CD4-positive, alpha-beta T cell (primary cell): ENCODE data around the gene PRKCH. TPM values are rescaled to one million over a fixed set of nuclear protein-coding genes. Genes with fewer than 3 reads are reported as not detected.

ENCODE experiments used
- ATAC-seq: fragments of 200-7000 bp; cut with Tn5 transposase; one replicate; pipeline ENCODE4 v1.10.0; 2022; ENCODE audit warnings: mild to moderate bottlenecking; ENCODE audit not compliant: poor library complexity
- CTCF ChIA-PET: fragments of 350-600 bp; sonication (Branson Sonifier 250); formaldehyde crosslinking; loops from one replicate; lab custom pipeline; 2021; ENCODE audit warnings: antibody characterized with exemption, inconsistent platforms; lab: Charles Lee
- POLR2A ChIA-PET: fragments of 350-600 bp; sonication (Branson Sonifier 250); formaldehyde crosslinking; loops from one replicate; lab custom pipeline; 2021; ENCODE audit warnings: antibody characterized with exemption, inconsistent platforms; lab: Charles Lee
- DNase-seq, 14 experiments: peaks; one replicate each; pipeline ENCODE4 v3.0.0-alpha.2; 2013 to 2020; ENCODE audit warnings: mixed read lengths in 2 of 14
- H3K27ac ChIP-seq, 2 donors: one replicate each; pipeline versions ENCODE4 v1.5.1 to v1.7.0; 2013; ENCODE audit warnings: low read length in 2 of 2, low read depth in 1 of 2, mild to moderate bottlenecking in 1 of 2
- H3K27me3 ChIP-seq, 2 experiments: 1 replicate in 1 of 2; 2 replicates in 1 of 2; pipeline versions ENCODE4 v1.6.1 to v1.7.0; 2013; ENCODE audit warnings: low read length in 2 of 2, control low read depth in 1 of 2, mild to moderate bottlenecking in 1 of 2, moderate library complexity in 1 of 2; ENCODE audit not compliant: insufficient read depth in 2 of 2, control insufficient read depth in 1 of 2
- H3K36me3 ChIP-seq: one replicate; pipeline ENCODE4 v1.6.1; 2013; ENCODE audit warnings: low read length, control low read depth; ENCODE audit not compliant: insufficient read depth
- H3K4me1 ChIP-seq: one replicate; pipeline ENCODE4 v1.6.1; 2013; ENCODE audit warnings: low read length, control low read depth; ENCODE audit not compliant: insufficient read depth
- H3K4me3 ChIP-seq: one replicate; pipeline ENCODE4 v1.5.1; 2013; ENCODE audit warnings: mild to moderate bottlenecking, low read length, moderate library complexity
- H3K9me3 ChIP-seq, 2 experiments: 1 replicate in 1 of 2; 2 replicates in 1 of 2; pipeline versions ENCODE4 v1.6.1 to v1.7.0; 2013; ENCODE audit warnings: low read length in 2 of 2, mild to moderate bottlenecking in 2 of 2, control low read depth in 1 of 2, moderate library complexity in 1 of 2; ENCODE audit not compliant: control insufficient read depth in 1 of 2, insufficient read depth in 1 of 2
- H3K27ac Mint-ChIP-seq: one replicate; pipeline ENCODE4 v1.8.0; 2020; ENCODE audit warnings: mixed read lengths
- H3K27me3 Mint-ChIP-seq: one replicate; pipeline ENCODE4 v1.8.0; 2021; ENCODE audit warnings: mixed read lengths
- H3K36me3 Mint-ChIP-seq: one replicate; pipeline ENCODE4 v1.8.0; 2021; ENCODE audit warnings: low read depth, mixed read lengths
- H3K4me1 Mint-ChIP-seq: one replicate; pipeline ENCODE4 v1.8.0; 2021; ENCODE audit warnings: low read depth, mixed read lengths
- H3K4me3 Mint-ChIP-seq: one replicate; pipeline ENCODE4 v1.8.0; 2020; ENCODE audit warnings: mild to moderate bottlenecking, mixed read lengths
- H3K9me3 Mint-ChIP-seq: one replicate; pipeline ENCODE4 v1.8.0; 2020; ENCODE audit warnings: mixed read lengths
- CTCF ChIP-seq: fragments of 200-600 bp; IDR thresholded peaks from one replicate; pipeline ENCODE4 v1.8.0; 2022; ENCODE audit warnings: antibody characterized with exemption, mild to moderate bottlenecking
- intact Hi-C, 2 experiments: fragments of 100-400 bp; cut with DNase I in 1 of 2; cut with micrococcal nuclease in 1 of 2; formaldehyde crosslinking; loops; one replicate each; pipeline versions ENCODE4 v1.15.1 to v1.9.0; 2023 to 2025; cut with DNase I, micrococcal nuclease
- total RNA-seq, 174 experiments: library from RNA in 2 of 174; stranded (reverse) in 2 of 174; gene quantifications; one replicate each; pipeline ENCODE4 v1.2.3 and lab custom pipeline; 2021 to 2026

PRKCH gene
- total RNA-seq, 2 experiments from 2014 or later, result 378 to 385 TPM

GRCh38 chr14:61355892-61356325 lies 34.5 kb downstream of the PRKCH start:
- Mint-ChIP-seq H3K4me1 (peaks cover 98% of the 10 kb centered on the region), H3K36me3 (peaks cover 75% of the 10 kb centered on the region), H3K9me3 (no peaks in the 10 kb centered on the region), H3K27me3 (no peaks in the 10 kb centered on the region), H3K27ac (peak overlapping the region; percentile 99), H3K4me3 (peak overlapping the region; percentile 81)
- TF ChIP-seq CTCF, result no peak
- Histone ChIP-seq H3K4me3 (no peak overlapping the region), H3K36me3 (peaks cover 36% of the 10 kb centered on the region), H3K4me1 (peaks cover 71% of the 10 kb centered on the region), H3K27ac (peak overlapping the region in 1 of 2 donors; percentile 7), H3K27me3 (no peaks in the 10 kb centered on the region), H3K9me3 (no peaks in the 10 kb centered on the region)
- peak in 8 of 14 experiments; percentile 39 to 67 (median 52) for DNase-seq
- peak; percentile 80 for ATAC-seq
- intact Hi-C loops, result loop anchor here in 1 of 2 experiments (5.0 kb wide), 1 partner anchor 34 kb away; the partner anchor contains the start of gene PRKCH
- ChIA-PET POLR2A (interaction anchor here (1.7 to 2.6 kb wide), 2 partner anchors 8 to 18 kb away, joined by 4 to 14 read pairs; no protein-coding TSS in a partner anchor), CTCF (no interaction called here)

- ChIA-PET CTCF (interaction anchor here (1.0 to 1.4 kb wide), 3 partner anchors 13 to 43 kb away, joined by 3 to 5 read pairs (median 5); no protein-coding TSS in a partner anchor), POLR2A (interaction anchor here (0.6 to 2.6 kb wide), 8 partner anchors 9 to 77 kb away, joined by 3 to 14 read pairs (median 4); no protein-coding TSS in a partner anchor)
- DNase-seq (no peak), ATAC-seq (no peak)
- H3K4me3 Mint-ChIP-seq, result peak overlapping the region; percentile 52
- no peaks in the 10 kb centered on the region for H3K27me3 ChIP-seq
- no peak overlapping the region for H3K4me3 ChIP-seq
- H3K9me3 Mint-ChIP-seq, result no peaks in the 10 kb centered on the region
- peaks cover 71% of the 10 kb centered on the region for H3K36me3 Mint-ChIP-seq
- H3K27me3 Mint-ChIP-seq, result no peaks in the 10 kb centered on the region
- H3K36me3 ChIP-seq, result peaks cover 36% of the 10 kb centered on the region
- no peak overlapping the region for H3K27ac ChIP-seq
- peaks cover 65% of the 10 kb centered on the region for H3K4me1 ChIP-seq
- H3K9me3 ChIP-seq, result no peaks in the 10 kb centered on the region
- peaks cover 92% of the 10 kb centered on the region for H3K4me1 Mint-ChIP-seq
- no peak for TF ChIP-seq CTCF
- intact Hi-C loops, result loop anchor here in 1 of 2 experiments (5.0 kb wide), 1 partner anchor 35 kb away; the partner anchor contains the start of gene PRKCH
- H3K27ac Mint-ChIP-seq, result peak overlapping the region; percentile 99
Measured at GRCh38 chr14:61357123-61357522, 35.7 kb downstream of the PRKCH start.

DNA sequence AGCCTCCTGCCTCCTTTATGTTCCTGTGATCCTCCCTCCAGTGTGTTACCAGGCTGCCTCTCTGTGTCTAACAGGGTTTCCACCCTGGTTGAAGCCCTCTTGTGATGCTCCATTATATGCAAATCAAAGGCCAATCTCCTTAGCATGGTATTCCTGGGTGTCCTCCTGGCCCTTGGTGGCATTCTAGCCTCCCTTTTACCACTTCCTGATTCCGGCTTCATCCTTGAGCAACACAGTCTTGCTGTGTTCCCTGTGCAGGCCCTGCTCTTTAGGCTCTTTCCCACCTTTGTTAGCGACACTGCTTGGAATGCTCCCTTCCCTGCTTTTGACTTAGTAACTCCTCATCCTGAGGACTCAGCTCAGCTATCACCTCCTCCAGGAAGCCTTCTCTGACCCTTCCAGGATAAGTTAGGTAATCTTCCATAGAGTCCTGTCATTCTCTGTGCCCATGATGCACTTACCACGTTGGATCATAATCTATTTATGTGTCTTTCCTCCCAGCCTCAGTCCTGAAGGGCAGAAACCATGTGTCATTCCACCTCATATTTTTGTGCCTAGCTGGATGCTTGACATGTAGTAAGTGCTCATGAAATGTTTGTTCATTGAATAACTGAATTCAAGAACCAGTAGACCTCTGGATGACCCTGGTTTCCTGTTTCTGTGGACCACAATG lies 37.3 kb downstream of the PRKCH start:
- TF ChIP-seq CTCF, result no peak
- CTCF ChIA-PET, result no interaction called here
- intact Hi-C loops, result loop anchor here in 1 of 2 experiments (2.0 to 5.0 kb wide), 2 partner anchors 22 to 36 kb away; partner anchors contain the start of gene PRKCH
- Histone ChIP-seq H3K4me3 (no peak overlapping the region), H3K36me3 (peaks cover 39% of the 10 kb centered on the region), H3K9me3 (no peaks in the 10 kb centered on the region), H3K27ac (no peak overlapping the region), H3K4me1 (peaks cover 74% of the 10 kb centered on the region), H3K27me3 (no peaks in the 10 kb centered on the region)
- Mint-ChIP-seq H3K27me3 (no peaks in the 10 kb centered on the region), H3K9me3 (no peaks in the 10 kb centered on the region), H3K27ac (peak overlapping the region; percentile 99), H3K36me3 (peaks cover 61% of the 10 kb centered on the region), H3K4me3 (peak overlapping the region; percentile 47), H3K4me1 (peaks cover 77% of the 10 kb centered on the region)
- POLR2A ChIA-PET, result interaction anchor here (0.9 to 2.6 kb wide), 5 partner anchors 11 to 45 kb away, joined by 4 to 14 read pairs (median 4); no protein-coding TSS in a partner anchor
- no peak for ATAC-seq
- no peak for DNase-seq
